HG03342 (cell line): Measurements from ENCODE around the gene TBKBP1.
"Not testable (repeated sequence)": the region's sequence is repeated elsewhere in the genome, so short reads cannot be mapped to it uniquely, and the experiment has no call there.

Experiments
- ATAC-seq: cut with Tn5 transposase; IDR thresholded peaks from one replicate; pipeline ENCODE4 v1.9.1; 2021; ENCODE audit warnings: mild to moderate bottlenecking, moderate library complexity; ENCODE audit not compliant: unreplicated experiment

TBKBP1 gene

DNA sequence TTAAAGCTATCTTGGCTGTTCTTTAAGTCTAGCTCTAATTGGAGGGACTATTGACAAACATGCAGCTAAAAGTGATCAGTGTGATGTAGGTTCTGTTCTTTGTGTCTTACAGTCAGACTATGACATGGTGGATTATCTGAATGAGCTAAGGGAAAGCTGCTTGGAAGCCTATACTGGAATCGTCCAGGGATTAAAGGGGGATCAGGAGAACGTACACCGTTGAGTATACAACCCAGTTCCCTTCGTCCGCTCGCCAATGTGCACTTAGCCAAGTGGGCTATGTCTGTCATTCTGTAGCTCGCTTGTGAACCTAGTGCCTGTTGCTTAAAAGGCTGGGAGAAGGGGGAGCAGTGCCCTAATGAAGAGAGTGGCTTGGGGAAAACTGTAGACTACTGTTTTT is 15.8 kb upstream of the TBKBP1 start:
- no peak for ATAC-seq

DNA sequence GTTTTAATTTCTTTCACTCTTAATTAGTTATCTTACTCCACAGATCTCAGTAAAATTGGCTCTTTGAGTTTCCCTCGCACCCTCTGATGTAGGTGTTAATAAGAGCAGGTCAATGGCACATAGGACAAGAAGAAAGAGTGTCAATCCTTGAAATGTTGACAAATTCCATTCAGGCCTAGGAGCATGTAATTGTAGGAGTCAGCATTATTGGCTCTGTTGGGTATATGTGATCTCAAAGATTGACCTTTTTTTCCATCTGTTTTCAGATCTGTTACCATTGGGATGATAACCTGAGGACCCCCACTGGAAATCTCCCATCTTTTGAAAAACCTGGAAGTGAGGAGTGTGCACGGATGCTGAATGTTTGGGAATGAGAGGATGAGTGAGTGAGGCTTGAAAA is 11.8 kb upstream of the TBKBP1 start:
- no peak for ATAC-seq

DNA sequence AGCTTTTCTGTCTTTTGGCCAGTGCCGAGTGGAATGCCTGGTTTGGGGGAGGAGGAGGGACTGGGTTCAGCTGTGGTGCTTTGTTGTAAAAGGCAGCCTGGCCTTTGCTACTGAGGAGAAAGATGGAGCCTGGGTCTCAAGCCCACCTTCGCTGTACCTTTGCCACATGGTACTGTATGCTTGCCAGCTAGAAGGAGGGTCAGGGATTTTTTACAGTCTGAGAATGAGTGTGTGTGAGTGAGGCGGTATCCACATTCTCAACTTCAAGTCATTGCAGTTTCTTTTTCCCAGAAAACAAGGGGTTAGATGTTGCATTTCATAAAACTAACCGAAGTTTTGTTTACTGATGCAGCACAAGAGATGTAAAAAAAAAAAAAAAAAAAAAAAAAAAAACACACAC is 11.2 kb upstream of the TBKBP1 start:
- not testable (repeated sequence) for ATAC-seq

DNA sequence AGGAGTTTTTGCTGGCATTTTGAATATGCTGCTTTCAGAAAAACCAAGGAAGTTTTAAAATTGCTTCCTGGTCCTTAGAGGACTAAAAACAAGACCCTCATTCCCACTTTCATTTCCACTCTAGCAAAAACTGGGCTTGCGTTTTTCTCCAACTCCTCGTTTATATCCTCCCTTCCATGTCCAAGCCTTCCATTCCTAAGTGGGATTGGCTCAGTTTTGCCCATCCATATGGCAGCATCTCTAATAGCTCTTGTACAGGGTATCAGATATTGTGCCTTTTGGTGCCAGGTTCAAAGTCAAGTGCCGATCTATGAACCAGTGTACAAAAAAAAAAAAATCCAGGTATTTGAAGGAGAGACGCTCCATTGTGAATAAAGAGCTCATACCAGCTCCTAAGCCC is 9.9 kb upstream of the TBKBP1 start:
- no peak for ATAC-seq

DNA sequence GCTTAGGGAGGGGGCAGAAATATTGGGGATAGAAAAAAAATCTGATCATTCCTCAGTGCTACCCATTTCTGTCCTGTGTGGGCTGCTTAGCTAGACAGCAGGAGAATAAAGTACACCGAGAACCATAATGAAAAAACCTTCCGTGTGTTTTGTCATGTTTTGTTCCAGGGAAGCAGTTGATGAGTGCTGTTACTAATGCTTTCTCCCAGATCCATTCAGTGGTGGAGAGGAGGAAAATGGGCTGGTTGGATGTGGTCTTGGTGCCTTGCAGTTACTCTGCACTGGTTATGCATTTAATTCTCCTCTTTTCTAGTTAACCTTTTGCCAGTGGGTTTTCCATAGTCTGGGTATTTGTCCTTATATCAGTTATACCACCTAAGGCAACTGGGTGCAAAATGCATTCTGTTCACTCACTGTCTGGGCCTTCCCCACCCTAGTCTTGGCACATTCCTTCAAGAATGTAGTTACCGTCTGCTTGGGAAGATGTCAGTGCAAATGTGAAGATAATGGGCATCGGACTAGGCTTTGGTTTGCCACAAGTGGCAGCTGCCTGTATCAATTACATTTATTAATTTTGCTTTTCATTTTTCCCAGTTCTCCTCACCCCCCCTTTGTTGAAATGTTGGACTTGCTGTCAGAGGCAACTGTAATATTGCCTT is 9.3 kb upstream of the TBKBP1 start:
- ATAC-seq: no peak

DNA sequence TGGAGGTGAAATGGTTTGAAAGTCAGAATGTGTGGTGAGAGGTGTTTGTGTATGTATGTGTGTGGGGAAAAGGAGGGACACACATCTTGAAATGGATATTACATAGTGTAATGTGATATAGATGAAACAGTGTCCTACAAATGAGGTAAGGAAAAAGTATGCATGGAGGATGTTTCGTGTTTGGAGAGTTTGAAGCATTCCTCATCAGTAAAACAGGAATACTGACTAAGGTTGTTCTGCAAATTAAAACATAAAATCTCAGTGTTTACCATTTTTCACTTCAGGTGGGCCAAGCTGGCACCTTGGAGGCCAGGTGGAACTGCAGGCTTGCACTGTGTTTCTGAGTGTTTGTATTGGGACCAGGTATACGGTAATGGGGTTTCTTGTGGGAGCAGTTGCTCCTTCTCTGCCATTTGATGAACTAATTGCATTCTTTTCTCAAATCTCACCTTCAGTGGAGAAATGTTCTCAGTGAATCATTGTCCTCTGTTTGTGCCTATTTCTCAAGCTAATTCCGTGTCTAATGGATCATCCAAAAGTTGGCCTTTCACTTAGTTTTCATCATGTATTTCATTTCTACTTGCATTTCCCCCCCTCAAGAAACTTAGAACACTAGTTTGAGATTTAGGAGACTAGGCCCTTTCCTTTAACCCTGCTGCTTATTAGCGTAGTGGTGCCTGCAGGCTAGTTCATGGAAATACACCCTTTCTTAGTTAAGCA is 8.2 kb upstream of the TBKBP1 start:
- no peak for ATAC-seq

DNA sequence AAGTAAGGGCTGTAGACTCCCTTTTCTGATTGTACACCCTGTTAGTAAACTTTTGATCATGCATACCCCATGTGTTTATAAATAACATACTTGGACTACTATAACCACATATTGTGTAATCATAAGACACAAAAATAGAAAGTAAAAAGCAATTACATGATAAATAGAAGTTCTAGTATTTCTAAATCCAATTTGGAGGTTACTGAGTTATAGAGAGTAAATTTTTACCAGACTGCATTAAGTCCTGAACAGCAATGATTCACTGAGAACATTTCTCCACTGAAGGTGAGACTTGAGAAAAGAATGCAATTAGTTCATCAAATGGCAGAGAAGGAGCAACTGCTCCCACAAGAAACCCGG is 7.7 kb upstream of the TBKBP1 start:
- no peak for ATAC-seq

DNA sequence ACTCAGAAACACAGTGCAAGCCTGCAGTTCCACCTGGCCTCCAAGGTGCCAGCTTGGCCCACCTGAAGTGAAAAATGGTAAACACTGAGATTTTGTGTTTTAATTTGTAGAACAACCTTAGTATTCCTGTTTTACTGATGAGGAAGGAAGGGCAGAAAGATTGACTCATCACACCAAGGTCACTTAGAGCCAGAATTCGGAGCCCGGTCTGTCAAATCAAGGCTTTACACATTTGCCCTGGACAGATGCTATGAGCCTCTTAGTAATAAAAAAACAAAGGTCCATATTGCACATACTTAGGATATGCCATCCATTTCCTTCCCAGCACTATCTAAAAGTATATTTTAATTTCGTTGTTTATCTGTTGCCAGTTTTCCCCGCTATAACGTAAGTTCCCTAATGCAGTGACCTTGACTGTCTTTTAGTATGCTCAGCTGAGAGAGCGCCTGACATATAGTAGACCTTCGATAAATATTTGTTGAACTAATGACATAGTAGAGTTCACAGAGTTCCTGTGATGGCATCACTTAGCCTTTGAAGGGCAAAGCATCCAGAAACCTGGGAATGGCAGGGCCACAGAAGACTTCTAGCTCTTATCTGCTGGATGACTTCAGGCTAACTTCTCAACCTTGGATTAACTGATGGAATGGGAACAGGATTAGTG is 7.2 kb upstream of the TBKBP1 start:
- ATAC-seq: no peak

DNA sequence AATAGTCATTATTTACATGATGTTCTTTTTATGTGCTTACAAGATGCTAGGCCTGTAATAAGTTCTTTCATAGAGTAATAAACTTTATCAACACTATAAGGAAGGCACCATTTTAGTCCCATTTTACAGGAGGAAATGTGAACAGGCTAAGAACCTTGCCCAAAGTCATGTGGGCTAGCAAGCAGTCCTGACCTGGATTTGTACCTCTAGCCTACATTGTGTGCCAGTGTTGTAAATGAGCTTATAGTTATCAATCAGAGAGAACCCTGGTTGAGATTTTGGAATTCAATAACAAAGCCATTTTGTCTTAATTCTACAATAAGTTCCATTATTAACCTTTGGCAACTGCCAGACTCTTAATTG is 6.7 kb upstream of the TBKBP1 start:
- no peak for ATAC-seq

DNA sequence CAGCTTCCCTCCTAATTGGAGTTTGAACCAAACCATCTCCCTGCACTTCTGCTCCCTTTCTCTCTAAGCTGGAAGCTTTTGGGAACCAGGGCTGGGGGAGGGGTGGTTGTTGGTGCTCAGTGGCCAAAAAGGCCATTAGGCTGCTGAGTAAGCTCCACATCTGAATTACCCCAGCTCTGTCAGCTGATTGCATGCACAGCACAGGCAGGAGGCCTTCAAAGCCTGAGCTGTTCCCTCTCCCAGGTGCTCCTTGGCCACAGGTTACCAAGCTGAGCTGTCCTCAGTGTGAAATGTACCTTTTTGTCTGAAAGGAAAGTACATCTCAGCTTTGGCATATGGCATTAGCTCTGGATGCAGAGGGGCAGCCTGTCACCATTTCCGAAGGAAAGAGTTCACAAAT is 6.2 kb upstream of the TBKBP1 start:
- ATAC-seq: no peak

DNA sequence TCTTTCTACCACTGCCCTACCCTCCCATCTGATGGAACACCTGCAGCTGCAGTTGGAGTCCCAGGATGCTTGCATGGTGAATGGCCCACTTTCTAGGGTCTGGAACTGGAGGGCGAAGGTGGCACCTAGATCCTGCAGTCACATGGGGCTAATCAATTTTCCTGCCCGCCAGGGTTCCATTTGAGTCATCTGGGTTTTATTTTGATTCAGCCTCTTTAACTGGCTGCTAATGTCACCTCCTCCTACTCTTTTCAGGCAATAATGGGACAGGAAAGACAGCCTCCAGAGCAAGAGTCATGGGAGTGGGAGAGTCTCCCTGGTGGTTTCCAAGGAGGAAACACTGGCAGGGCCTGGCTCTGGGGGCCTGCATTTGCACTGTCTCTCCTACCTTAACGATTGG is 3.8 kb upstream of the TBKBP1 start:
- no peak for ATAC-seq

DNA sequence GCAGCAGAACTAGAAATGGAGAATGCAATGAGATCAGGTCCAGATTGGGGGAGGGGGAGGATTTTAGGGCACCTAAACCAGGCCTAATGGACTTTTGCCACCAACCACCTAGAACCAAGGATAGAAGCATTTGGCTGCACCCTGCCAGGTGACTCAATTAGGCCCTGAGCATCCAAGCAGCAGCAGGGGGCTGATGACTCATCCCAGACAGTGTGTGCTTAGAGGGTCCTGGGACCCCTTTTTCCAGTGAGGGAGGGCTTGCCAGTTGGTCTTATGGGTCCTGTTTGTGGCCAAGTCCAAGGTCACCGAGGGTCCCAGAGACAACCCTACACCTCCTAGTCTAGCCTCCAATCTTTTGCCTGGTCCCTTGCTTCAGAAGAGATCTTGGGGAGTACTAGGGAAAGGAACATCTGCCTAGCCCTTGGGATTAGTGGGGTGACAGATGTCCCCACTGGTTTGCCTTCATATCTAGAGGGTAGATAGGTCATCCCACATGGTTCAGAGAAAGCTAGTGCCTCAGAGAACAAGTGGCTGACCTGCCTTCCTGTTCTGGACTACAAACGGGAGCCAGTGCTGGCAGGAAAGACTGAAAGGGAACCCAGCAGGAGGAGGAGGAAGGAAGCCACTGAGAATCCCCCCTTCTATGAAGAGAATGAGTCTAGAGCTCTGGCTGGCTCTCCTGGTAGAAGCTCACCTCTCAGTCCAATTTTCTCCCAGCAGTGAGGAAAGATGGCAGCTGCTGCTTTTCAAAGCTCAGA is 1.6 kb upstream of the TBKBP1 start:
- no peak for ATAC-seq

DNA sequence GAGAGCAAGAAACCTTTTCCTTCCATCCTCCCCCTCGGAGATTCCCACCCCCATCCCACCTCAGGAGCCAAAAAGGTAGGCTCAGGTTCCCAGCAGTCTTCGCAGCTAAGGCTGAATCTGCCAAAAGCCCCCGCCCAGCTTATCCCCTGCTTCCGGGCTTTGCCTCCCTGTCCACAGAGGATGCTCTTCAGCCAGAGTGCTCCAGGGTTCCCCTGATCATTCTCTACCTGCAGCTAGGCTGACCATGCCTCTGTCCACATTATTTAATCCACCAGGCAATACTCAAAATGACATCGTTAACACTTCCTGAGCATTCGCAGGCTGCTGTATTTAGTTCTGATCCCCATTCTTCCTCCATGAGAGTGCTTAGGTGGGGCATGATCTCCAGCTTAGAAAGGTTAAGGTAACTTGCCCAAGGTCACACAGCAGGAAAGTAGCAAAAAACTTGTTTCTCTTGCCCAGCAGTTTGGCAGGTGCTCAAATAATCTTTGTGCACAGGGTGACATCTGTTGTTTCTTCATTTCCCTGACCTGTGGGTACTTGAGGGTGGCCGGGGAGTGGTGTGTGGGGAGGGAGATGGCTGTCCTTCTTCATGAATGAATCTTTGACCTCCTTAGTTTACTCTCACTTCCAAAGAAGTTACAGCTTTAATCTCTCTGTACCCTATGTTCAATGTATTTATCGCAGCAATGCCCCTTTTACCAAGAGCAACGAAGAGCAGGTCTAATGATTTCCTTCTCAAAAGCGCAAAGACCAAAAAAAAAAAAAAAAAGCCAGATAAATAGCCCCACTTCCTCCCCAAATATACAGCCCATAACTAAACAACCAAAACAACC is 848 bp upstream of the TBKBP1 start:
- no peak for ATAC-seq

DNA sequence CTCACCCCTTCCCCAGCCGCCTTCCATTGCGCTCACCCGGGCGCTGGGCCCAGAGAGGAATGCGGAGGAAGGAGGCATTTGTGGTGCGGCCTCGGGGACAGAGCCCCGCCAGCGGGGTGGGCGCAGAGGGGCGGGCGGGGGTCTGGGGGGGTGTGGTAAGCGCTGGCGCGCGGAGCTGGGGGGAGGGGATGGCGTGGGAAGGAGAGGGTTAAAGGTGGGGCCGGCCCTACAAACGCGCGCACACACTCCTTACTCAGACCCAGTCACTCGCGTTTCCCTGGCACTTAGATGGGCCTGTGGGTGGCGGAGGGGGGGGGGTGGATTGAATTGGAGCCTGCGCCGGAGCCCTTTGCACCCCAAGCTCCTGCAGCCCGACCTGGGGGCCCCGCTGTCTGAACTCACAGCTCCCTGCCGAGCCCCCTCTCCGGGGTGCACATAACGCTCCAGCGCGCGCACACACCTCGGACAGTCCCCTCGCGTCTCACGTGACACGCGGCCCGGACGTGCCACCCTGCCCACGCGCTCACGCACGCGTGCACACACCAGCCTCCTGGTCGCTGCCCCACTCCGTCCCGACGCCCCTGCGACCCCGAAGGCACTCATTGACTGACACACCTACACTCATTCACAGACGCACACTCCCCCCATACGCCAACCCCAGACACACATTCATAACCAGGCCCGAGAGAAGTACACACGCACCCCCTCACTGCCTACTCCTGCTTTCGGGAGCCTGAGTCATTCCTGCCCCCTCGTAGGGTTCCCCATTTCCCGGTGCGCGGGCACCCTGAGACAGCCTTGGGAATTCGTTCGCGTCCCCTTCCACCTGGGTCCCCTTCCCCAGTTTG is 844 bp downstream of the TBKBP1 start:
- ATAC-seq: no peak

DNA sequence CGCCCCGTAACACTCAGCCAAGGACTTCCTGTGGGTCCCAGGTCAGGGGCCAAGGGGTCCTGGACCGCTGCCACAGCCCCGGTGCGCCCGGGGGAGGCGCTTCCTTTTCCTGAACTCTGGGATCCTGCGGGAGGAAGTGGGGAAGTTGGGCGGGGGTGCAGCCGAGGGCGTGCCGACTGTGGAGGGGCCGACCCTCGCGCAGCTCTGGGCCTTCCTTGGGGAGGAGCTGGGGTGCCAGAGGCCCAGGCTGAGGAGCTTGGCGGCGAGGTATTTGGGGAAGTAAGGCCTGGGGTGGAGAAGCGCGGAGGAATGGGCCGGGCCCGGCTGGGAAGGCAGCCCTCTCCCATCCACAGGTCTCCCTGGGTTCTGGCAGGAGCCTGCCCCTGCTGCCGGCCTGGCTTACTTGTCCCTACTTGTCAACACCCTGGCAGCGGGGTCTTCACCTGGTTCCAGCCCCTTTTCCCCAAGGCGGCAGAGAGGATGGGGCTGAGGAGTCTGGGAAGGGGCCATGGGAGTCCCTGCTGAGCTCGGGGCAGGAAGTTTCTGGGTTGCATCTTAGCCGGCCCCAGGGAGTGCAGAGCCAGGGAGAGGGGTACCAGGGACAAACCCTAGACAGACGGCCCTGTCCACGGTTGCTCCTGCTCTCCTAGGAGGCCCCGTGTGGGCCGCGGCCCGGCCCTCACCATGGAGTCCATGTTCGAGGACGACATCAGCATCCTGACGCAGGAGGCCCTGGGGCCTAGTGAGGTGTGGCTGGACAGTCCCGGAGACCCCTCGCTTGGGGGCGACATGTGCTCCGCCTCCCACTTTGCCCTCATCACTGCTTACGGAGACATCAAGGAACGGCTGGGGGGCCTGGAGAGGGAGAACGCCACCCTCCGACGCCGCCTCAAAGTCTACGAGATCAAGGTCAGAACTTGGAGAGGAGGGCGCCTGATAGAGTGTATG is 1.7 kb downstream of the TBKBP1 start:
- no peak for ATAC-seq

DNA sequence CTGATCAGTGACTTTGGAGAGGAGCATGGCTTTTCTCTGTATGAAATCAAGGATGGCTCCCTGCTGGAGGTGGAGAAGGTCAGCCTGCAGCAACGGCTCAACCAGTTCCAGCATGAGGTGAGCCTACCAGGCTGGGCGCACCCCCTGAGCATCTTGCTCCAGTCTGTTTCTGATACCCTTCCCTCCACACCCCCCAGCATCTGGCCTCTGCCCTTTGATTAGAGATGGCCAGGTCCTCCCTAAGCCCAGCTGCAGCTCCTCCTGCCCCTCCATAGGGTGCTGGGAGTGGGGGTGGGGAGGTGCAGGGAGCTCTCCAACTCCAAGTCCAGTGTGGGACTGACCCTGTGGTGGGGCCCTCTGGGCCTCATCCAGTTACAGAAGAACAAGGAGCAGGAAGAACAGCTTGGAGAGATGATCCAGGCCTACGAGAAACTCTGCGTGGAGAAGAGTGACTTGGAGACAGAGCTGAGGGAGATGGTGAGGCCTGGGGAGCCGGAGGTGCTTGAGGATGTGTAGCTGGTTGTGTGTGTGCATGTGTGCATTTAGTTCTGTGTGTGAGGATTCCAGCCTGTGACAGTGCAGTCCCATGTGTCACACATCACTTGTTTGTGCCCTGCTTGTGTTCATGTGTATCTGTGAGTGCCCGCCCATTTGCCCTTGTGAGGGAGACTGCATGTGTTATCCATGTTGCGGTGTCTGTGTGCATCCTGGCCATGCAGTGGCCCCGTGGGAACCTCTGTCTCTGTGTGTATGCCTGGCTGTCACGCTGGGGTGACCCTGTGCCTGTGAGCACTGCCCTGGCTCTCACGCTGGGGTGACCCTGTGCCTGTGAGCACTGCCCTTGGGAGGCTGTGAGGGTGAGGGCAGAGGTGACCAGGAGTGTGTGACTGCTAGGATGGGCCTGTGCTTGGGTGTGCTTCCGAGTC is 3.0 kb downstream of the TBKBP1 start:
- no peak for ATAC-seq

DNA sequence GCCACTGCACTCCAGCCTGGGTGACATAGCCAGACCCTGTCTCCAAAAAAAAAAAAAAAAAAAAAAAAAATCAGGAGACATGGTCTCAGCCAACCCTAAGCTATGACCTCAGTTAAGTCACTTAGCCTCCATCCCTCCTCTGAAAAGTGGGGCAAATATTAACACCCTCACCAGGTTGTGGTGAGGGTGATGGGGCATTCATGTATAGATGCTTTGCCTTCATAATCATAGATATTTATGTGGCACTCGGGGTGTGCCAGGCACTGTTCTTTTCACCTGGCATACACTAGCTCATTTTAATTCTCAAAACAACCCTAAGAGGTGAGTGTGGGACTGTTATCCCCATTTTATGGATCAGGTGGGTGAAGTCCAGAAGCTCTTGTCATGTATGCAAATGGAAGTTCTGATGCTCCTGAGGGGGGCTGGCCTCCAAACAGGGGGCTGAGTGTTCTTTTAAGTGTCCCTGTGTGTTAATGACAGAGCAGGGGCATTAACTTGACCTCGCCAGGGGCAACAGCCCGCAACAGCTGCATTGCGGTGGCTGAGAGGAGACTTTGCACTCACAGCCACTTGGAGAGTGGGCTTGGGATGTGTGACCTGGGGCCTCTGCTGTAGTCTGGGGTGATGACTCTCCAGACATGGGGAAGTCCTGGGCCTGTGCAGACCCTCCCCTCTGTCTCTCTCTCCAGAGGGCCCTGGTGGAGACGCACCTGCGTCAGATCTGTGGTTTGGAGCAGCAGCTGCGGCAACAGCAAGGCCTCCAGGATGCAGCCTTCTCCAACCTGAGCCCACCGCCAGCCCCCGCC is 4.1 kb downstream of the TBKBP1 start:
- no peak for ATAC-seq
